Fibroblast of skin of right quadriceps (primary cell): Measurements from ENCODE around the gene MARCHF10.

Experiments
- DNase-seq: peaks from one replicate; pipeline ENCODE4 v3.0.0-alpha.2; 2013

The MARCHF10 gene

GRCh38 chr17:62749926-62750325, 58.2 kb downstream of the MARCHF10 start:
- DNase-seq: no peak

GRCh38 chr17:62746941-62747340, 61.2 kb downstream of the MARCHF10 start:
- DNase-seq: peak; percentile 29

GRCh38 chr17:62745806-62746205, 62.3 kb downstream of the MARCHF10 start:
- DNase-seq: no peak

- DNase-seq: no peak
Measured at GRCh38 chr17:62744259-62744658, 63.9 kb downstream of the MARCHF10 start.

- no peak for DNase-seq
Measured at GRCh38 chr17:62741290-62741689, 66.8 kb downstream of the MARCHF10 start.

DNA sequence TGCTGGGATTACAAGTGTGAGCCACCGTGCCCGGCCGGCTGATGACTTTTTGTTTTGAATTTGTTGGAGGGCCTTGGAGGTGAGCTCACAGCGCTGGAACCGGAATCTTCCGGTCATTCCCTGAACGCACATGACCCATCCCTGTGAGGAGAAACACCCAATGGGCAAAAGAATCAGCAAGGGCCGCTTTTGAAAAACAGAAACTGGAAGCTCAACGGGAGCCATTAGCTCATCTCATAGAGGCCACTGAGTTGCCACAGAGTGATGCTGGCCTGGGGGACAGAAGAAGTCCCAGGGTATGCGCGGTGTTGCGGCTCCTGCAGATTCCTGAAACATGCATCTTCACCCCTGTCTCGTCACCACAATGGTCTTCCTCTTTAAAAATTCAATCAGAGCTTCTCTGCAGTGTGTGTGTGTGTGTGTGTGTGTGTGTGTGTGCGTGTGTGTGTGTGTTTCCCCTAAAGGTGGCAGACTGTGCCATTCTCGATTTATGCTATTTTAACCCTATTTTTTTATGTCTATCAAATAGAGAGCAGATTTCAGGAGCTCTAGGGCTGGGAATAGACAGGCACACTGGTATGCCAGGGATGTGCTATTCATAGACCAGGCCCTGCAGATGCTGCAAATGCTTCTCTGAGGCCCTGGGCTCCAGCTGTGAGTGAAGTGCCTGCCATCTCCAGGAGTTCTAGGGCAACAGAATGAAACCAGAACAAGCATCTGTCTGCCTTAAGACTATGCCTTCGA, 68.3 kb downstream of the MARCHF10 start:
- no peak for DNase-seq

DNA sequence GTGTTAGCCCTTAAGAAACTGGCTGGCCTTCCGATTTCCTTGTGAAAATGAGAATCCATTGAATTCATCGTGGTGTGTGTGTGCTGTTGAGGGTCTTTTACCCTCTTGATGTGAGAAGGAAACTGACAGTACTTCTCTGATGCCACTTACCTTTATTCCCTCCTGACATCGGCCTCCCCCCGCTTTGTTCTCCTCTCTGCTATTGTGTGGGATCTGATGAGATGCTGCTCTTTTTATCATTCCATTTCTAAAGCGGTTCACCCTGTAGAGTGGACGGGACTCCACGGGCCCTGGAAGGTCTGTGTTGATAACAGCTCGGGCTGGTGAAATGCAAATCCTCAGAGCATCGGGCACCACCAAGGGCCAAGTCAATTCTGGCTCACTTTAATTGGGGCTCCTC, 69.8 kb downstream of the MARCHF10 start:
- no peak for DNase-seq

- no peak for DNase-seq
Measured at GRCh38 chr17:62737513-62737912, 70.6 kb downstream of the MARCHF10 start.

DNA sequence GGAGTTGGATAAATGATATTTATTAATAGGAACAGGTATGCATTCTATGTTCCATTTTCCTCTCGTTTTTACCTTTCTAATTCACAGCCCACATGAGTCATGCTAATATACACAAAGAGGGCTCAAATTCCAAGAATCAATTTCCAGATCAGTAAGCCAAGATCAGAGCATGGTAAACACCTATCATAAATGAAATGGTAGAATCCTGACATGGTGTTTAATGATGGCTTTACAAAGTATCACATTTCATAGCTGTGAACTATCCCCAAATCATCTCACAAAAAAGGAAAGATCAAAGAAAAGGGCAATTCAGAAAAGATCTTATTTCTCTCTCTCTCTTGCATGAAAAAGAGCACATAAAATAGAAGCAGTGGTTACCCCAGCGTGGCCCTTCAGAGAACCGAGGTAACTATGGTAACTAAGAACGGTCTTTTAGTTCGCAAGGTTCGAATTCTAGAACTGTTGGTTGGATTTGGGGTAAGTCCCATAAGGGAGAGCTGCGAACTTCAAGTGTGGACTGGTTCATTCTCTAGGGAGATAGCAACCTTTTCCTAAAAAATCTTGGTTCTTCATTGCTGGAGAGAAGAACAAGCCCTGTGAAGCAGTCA, 73.0 kb downstream of the MARCHF10 start:
- no peak for DNase-seq

DNA sequence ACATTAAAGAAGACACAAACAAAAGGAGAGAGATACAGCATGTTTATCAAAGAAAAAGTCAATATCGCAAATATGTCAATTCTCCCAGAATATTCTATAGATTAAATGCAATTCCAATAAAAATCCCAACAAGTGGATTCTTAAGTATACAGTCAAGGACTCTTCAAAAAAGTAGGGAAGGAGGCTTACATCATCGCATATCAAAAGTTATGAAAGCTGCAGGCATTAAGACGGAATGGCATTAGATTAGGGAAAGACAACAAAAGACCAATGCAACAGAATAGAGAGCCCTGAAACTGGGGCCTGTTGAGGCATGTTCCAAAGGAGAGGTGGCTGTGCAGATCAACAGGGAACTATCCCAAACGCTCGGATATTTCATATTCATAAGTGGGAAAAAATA, 76.0 kb downstream of the MARCHF10 start:
- DNase-seq: no peak

- no peak for DNase-seq
Measured at GRCh38 chr17:62727916-62728672, 80.0 kb downstream of the MARCHF10 start.

DNA sequence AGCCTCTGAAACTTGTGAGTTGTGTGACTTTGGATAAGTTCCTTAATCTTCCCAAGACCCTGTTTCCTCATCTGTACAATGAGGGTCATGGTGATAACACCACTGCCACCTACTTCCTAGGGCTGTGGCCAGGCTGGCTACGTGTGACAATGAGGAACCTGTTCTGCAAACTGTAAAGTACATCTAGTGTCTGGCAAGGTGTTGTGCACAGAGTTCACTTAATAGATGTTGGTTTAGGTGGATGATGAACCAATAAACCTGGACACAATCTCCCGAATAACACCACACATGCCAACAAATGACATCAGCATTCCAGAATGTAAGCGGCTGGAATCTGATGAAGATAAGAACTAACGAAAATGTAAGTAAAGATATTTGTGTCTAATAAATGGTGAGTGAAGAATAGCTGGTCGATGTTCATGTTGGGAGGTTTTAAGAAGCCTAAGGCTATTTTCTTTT, 82.3 kb downstream of the MARCHF10 start:
- DNase-seq: peak; percentile 39

DNA sequence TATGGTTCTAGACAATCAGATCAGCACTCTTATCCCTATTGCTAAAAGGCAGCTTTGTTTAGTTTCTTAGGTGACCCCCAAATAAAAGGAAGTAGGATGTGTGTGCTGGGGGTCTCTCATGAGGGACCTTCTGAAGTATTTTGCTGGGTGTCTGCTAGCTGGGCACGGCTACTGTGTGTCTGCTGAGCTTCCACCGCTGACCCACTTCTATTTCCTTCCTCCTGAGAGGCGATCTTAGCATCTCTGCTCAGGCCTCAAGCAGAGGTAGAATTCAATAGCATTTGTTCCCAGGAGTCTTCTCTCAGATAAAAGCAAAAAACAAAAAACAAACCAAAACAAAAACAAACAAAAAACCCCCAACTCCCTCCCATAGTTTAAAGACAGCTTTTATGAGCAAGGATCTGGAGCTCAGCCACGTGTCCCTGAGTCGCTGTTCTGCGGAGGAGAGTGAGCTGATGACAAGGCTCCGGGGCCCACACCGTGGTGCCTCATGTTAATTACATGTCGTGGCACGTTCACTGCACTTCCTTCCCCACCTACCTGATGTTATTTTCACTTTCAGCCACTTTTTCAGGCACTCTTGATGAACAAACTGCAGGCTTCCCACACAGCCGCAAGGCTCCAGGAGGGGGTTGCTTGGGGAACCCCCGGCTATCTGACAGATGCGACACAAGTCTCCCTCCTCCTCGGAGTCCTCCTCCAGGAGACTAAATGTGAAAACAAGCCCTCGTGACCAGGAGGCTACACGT, 83.5 kb downstream of the MARCHF10 start:
- peak; percentile 25 for DNase-seq

GRCh38 chr17:62723842-62724241, 84.3 kb downstream of the MARCHF10 start:
- no peak for DNase-seq

GRCh38 chr17:62722625-62723024, 85.5 kb downstream of the MARCHF10 start:
- no peak for DNase-seq

GRCh38 chr17:62720126-62720850, 87.8 kb downstream of the MARCHF10 start:
- DNase-seq: no peak

GRCh38 chr17:62719586-62719985, 88.5 kb downstream of the MARCHF10 start:
- DNase-seq: no peak

- peak; percentile 48 for DNase-seq
Measured at GRCh38 chr17:62718429-62718828, 89.7 kb downstream of the MARCHF10 start.

DNA sequence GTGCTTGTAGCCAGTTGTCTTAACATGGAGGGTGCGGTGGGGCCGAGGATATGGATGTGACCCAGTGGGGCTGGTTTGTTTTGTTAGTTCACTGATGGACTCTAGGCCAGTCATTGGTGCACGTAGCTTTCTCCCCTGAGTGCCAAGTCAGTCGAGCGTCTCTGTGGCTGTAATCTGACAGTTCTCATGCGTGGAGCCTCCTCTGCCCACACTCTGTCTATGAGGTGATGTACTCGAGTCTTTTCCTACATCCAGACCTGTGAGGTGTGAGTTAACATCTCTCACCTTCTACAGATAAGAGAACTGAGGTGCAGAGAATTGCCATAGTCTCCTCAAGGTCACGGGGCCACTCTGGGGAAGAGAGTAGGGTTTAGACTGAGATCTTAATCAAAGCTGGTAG, 90.2 kb downstream of the MARCHF10 start:
- no peak for DNase-seq

DNA sequence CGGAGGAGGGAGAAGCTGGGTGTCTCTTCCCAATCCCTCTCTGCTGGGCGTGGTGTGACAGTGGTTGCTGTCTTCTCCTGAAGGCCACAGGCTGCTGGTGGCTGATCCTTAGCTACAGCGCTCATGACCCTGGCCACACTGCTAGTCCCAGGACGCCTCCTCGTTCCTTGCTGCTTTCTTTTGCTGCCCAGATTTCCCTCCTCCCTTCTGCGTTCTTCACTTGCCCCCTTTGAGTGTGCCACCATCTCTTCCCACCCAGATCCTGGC, 90.6 kb downstream of the MARCHF10 start:
- no peak for DNase-seq

GRCh38 chr17:62716834-62717588, 91.1 kb downstream of the MARCHF10 start:
- DNase-seq: no peak

GRCh38 chr17:62715882-62716390, 92.2 kb downstream of the MARCHF10 start:
- no peak for DNase-seq
